Stomach (tissue), 9 donors: ENCODE data around the gene RBX1. TPM values are rescaled to one million over a fixed set of nuclear protein-coding genes. Genes with fewer than 3 reads are reported as not detected.

Source experiments
- DNase-seq, 2 donors: peaks; one replicate each; pipeline versions ENCODE4 v3.0.0 to v3.0.0-alpha.2; 2013 to 2019
- H3K27ac ChIP-seq, 5 donors: fragments of 200-600 bp in 4 of 5; sonication (generic) in 4 of 5; one replicate each; pipeline ENCODE4 v1.5.1; 2013 to 2019; ENCODE audit warnings: mild to moderate bottlenecking in 1 of 5, moderate library complexity in 1 of 5
- H3K27me3 ChIP-seq, 3 donors: fragments of 200-600 bp; sonication (generic); one replicate each; pipeline ENCODE4 v1.5.1; 2017 to 2019; ENCODE audit warnings: mixed run types in 1 of 3
- H3K36me3 ChIP-seq, 4 donors: fragments of 200-600 bp; sonication (generic); 1 replicate in 3 of 4; 2 replicates in 1 of 4; pipeline ENCODE4 v1.5.1; 2016 to 2019
- H3K4me1 ChIP-seq, 4 donors: fragments of 200-600 bp; sonication (generic); one replicate each; pipeline ENCODE4 v1.5.1; 2016 to 2019
- H3K4me3 ChIP-seq, 4 donors: fragments of 200-600 bp; sonication (generic) in 3 of 4; one replicate each; pipeline ENCODE4 v1.5.1; 2016 to 2019; ENCODE audit warnings: mild to moderate bottlenecking in 1 of 4
- H3K9me3 ChIP-seq, 4 donors: fragments of 200-600 bp; sonication (generic); one replicate each; pipeline ENCODE4 v1.5.1; 2016 to 2019
- CTCF ChIP-seq, 7 experiments: fragments of 450-650 bp in 4 of 7; fragments of 200-600 bp in 3 of 7; sonication (generic) in 3 of 7; IDR thresholded peaks; one replicate each; pipeline ENCODE4 v1.5.1; 2016 to 2019; ENCODE audit warnings: antibody characterized with exemption in 7 of 7, control low read depth in 2 of 7, mild to moderate bottlenecking in 1 of 7
- EP300 ChIP-seq: sonication (generic); formaldehyde crosslinking; IDR thresholded peaks from one replicate; pipeline ENCODE4 v1.6.1; 2017; ENCODE audit warnings: antibody characterized with exemption
- POLR2A ChIP-seq, 4 donors: fragments of 450-650 bp; IDR thresholded peaks; one replicate each; pipeline ENCODE4 v1.6.1; 2016; ENCODE audit warnings: antibody characterized with exemption in 4 of 4, control low read depth in 2 of 4, mild to moderate bottlenecking in 1 of 4, moderate library complexity in 1 of 4
- POLR2AphosphoS5 ChIP-seq, 3 donors: sonication (generic); formaldehyde crosslinking; IDR thresholded peaks; one replicate each; pipeline ENCODE4 v1.6.1; 2016; ENCODE audit warnings: antibody characterized with exemption in 3 of 3
- WGBS, 5 donors: extraction: QIAGEN DNeasy Blood & Tissue Kit in 3 of 5; methylation state at CpG; one replicate each; pipeline versions ENCODE4 v1.1.5 to v1.1.7; 2013 to 2018; 5-methylcytosine and 5-hydroxymethylcytosine counted together
- intact Hi-C: fragments of 100-400 bp; cut with DNase I; formaldehyde crosslinking; loops from one replicate; pipeline ENCODE4 v1.15.1; 2023; ENCODE audit warnings: low total_unique reads
- polyA plus RNA-seq, 3 donors: library from polyadenylated mRNA; stranded (reverse); fragments of 200-250 nt; gene quantifications; one replicate each; pipeline ENCODE4 v1.2.3, GENCODE V29; 2013
- total RNA-seq, 5 donors: library from RNA; depleted of rRNA; stranded (reverse); fragments of >200 nt; gene quantifications; one replicate each; pipeline versions ENCODE4 v1.1.0 to v1.2.3, GENCODE V29; 2014 to 2016
- donor health status: healthy with polysubstance abuse.
- donor health status: Bipolar disorder and iron deficiency.
- donor health status: healthy.

Gene RBX1
- total and polyA plus RNA-seq, 8 donors, result 4.0 to 95.1 (median 53.5) TPM

GRCh38 chr22:40967111-40967760, 16.1 kb downstream of the RBX1 start:
- H3K27ac ChIP-seq, result no peak overlapping the region
- TF ChIP-seq EP300 (no peak), CTCF (IDR thresholded peaks at IDR 0.05) (no peak), POLR2A (IDR thresholded peaks at IDR 0.05) (no peak), POLR2AphosphoS5 (IDR thresholded peaks at IDR 0.05) (no peak)
- H3K9me3 ChIP-seq, result no peaks in the 10 kb centered on the region
- H3K36me3 ChIP-seq, result peaks cover 53 to 99% (median 96%) of the 10 kb centered on the region in 4 donors
- no peaks in the 10 kb centered on the region for H3K27me3 ChIP-seq
- intact Hi-C loops, result no loop called here
- 79 to 89% (median 85%) methylated on average over 8 of the region's 8 CpGs for WGBS, 5 donors
- no peak overlapping the region for H3K4me3 ChIP-seq
- H3K4me1 ChIP-seq, result peaks cover 0 to 20% (median 0%) of the 10 kb centered on the region in 4 donors
- no peak for DNase-seq

- Histone ChIP-seq H3K4me3 (no peak overlapping the region), H3K27ac (no peak overlapping the region), H3K36me3 (peaks cover 34 to 61% (median 59%) of the 10 kb centered on the region in 4 donors), H3K9me3 (no peaks in the 10 kb centered on the region), H3K4me1 (no peaks in the 10 kb centered on the region), H3K27me3 (no peaks in the 10 kb centered on the region)
- DNase-seq, result no peak
- intact Hi-C loops, result no loop called here
- 93 to 97% (median 96%) methylated on average over 6 of the region's 6 CpGs for WGBS, 5 donors
- TF ChIP-seq CTCF (IDR thresholded peaks at IDR 0.05), result no peak
- TF ChIP-seq POLR2A (IDR thresholded peaks at IDR 0.05), result no peak
- no peak for TF ChIP-seq EP300
- TF ChIP-seq POLR2AphosphoS5 (IDR thresholded peaks at IDR 0.05), result no peak
Measured at GRCh38 chr22:40972587-40972986, 21.4 kb downstream of the RBX1 start.

- intact Hi-C loops, result no loop called here
- no peak overlapping the region for H3K27ac ChIP-seq
- no peak for TF ChIP-seq POLR2AphosphoS5 (IDR thresholded peaks at IDR 0.05)
- no peak for TF ChIP-seq CTCF (IDR thresholded peaks at IDR 0.05)
- TF ChIP-seq EP300, result no peak
- no peak for TF ChIP-seq POLR2A (IDR thresholded peaks at IDR 0.05)
- no peaks in the 10 kb centered on the region for H3K9me3 ChIP-seq
- WGBS, 5 donors, result 95 to 97% (median 97%) methylated on average over 13 of the region's 13 CpGs
- H3K36me3 ChIP-seq, result peaks cover 30 to 56% (median 54%) of the 10 kb centered on the region in 4 donors
- H3K4me3 ChIP-seq, result no peak overlapping the region
- H3K4me1 ChIP-seq, result no peaks in the 10 kb centered on the region
- no peaks in the 10 kb centered on the region for H3K27me3 ChIP-seq
- DNase-seq, result no peak
Measured at GRCh38 chr22:40973144-40973543, 22.0 kb downstream of the RBX1 start.

GRCh38 chr22:40975366-40975765, 24.2 kb downstream of the RBX1 start:
- TF ChIP-seq POLR2A (IDR thresholded peaks at IDR 0.05) (no peak), EP300 (no peak), POLR2AphosphoS5 (IDR thresholded peaks at IDR 0.05) (no peak), CTCF (IDR thresholded peaks at IDR 0.05) (no peak)

More at GRCh38 chr22:40975366-40975765, 24.2 kb downstream of the RBX1 start:
- 57 to 86% (median 69%) methylated on average over 1 of the region's 1 CpG for WGBS, 5 donors
- no peak for DNase-seq
- Histone ChIP-seq H3K36me3 (peaks cover 14 to 35% (median 32%) of the 10 kb centered on the region in 4 donors), H3K4me3 (no peak overlapping the region), H3K27ac (no peak overlapping the region), H3K4me1 (no peaks in the 10 kb centered on the region), H3K9me3 (no peaks in the 10 kb centered on the region), H3K27me3 (no peaks in the 10 kb centered on the region)
- intact Hi-C loops, result no loop called here
